SK-N-SH (cell line): ENCODE measurements around the gene CYP4F3.

Experiments used
- CHD2 ChIP-seq: fragments of 150-350 bp; IDR thresholded peaks from 2 replicates; pipeline ENCODE4 v1.6.1; 2018; ENCODE audit warnings: low read length; ENCODE audit not compliant: partially characterized antibody
- ELF1 ChIP-seq: IDR thresholded peaks from 2 replicates; pipeline ENCODE4 v1.4.0; 2012
- EP300 ChIP-seq, 2 experiments: IDR thresholded peaks; 2 replicates each; pipeline versions ENCODE4 v1.4.0 to v1.6.1; 2012; ENCODE audit warnings: borderline replicate concordance in 1 of 2, low read depth in 1 of 2, low read length in 1 of 2
- FOXJ3 ChIP-seq: sonication (generic); formaldehyde crosslinking; IDR thresholded peaks from 2 replicates; pipeline ENCODE4 v1.5.1; 2020; ENCODE audit warnings: mild to moderate bottlenecking, missing genetic modification reagents
- PBX3 ChIP-seq: IDR thresholded peaks from 2 replicates; pipeline ENCODE4; 2012
- RFX5 ChIP-seq: IDR thresholded peaks from 2 replicates; pipeline ENCODE4 v1.6.1; 2012; ENCODE audit warnings: mild to moderate bottlenecking, improper control_type of control experiment, low read length
- YY1 ChIP-seq: IDR thresholded peaks from 2 replicates; pipeline ENCODE4 v1.4.0; 2012; ENCODE audit warnings: low read depth, mild to moderate bottlenecking
- ZBTB33 ChIP-seq: IDR thresholded peaks from 2 replicates; pipeline ENCODE4 v1.4.0; 2012; ENCODE audit warnings: low read depth, borderline replicate concordance
- TF ChIP-seq, protein P1 (sequence below): fragments of 150-350 bp; IDR thresholded peaks from 2 replicates; pipeline ENCODE4 v1.6.1; 2017; ENCODE audit warnings: antibody characterized with exemption, low read length, low read depth, borderline replicate concordance
- TF ChIP-seq, protein P2 (sequence below): fragments of 200-600 bp; sonication (generic); IDR thresholded peaks from 2 replicates; pipeline ENCODE4 v1.6.1; 2017; ENCODE audit warnings: antibody characterized with exemption, mild to moderate bottlenecking, moderate library complexity
- TF ChIP-seq, protein P3 (sequence below): IDR thresholded peaks from 2 replicates; pipeline ENCODE4 v1.4.0; 2012; ENCODE audit warnings: low read depth

- TF ChIP-seq EP300 (IDR thresholded peaks at IDR 0.05; ENCODE audit: borderline replicate concordance in 1 of 2, low read depth in 1 of 2, low read length in 1 of 2) (no peak), PBX3 (no peak), FOXJ3 (CRISPR knock-in tag) (no peak), ZBTB33 (no peak), RFX5 (no peak), YY1 (no peak), ELF1 (no peak), CHD2 (no peak)
- TF ChIP-seq, protein P1, sequence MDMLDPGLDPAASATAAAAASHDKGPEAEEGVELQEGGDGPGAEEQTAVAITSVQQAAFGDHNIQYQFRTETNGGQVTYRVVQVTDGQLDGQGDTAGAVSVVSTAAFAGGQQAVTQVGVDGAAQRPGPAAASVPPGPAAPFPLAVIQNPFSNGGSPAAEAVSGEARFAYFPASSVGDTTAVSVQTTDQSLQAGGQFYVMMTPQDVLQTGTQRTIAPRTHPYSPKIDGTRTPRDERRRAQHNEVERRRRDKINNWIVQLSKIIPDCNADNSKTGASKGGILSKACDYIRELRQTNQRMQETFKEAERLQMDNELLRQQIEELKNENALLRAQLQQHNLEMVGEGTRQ: no peak
- TF ChIP-seq, protein P2, sequence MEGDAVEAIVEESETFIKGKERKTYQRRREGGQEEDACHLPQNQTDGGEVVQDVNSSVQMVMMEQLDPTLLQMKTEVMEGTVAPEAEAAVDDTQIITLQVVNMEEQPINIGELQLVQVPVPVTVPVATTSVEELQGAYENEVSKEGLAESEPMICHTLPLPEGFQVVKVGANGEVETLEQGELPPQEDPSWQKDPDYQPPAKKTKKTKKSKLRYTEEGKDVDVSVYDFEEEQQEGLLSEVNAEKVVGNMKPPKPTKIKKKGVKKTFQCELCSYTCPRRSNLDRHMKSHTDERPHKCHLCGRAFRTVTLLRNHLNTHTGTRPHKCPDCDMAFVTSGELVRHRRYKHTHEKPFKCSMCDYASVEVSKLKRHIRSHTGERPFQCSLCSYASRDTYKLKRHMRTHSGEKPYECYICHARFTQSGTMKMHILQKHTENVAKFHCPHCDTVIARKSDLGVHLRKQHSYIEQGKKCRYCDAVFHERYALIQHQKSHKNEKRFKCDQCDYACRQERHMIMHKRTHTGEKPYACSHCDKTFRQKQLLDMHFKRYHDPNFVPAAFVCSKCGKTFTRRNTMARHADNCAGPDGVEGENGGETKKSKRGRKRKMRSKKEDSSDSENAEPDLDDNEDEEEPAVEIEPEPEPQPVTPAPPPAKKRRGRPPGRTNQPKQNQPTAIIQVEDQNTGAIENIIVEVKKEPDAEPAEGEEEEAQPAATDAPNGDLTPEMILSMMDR: no peak
- TF ChIP-seq, protein P3, sequence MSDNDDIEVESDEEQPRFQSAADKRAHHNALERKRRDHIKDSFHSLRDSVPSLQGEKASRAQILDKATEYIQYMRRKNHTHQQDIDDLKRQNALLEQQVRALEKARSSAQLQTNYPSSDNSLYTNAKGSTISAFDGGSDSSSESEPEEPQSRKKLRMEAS: no peak
Measured at GRCh38 chr19:15612342-15612741, 28.4 kb upstream of the CYP4F3 start.
